Psoas muscle (tissue), 8 donors: ENCODE measurements around the gene SIGLEC10. TPM values are rescaled to one million over a fixed set of nuclear protein-coding genes. Genes with fewer than 3 reads are reported as not detected.
A peak's percentile ranks its signal among the peaks of the same experiment; 100 is the strongest.
"Not testable (repeated sequence)": the region's sequence is repeated elsewhere in the genome, so short reads cannot be mapped to it uniquely, and the experiment has no call there.

Experiments
- ATAC-seq, 4 donors: fragments of 200-7000 bp; cut with Tn5 transposase; one replicate each; pipeline ENCODE4 v1.9.1; 2020; ENCODE audit warnings: moderate library complexity in 3 of 4, mild to moderate bottlenecking in 2 of 4
- DNase-seq, 2 donors: peaks; one replicate each; pipeline ENCODE4 v3.0.0-alpha.2; 2020
- H3K27ac ChIP-seq: fragments of 200-600 bp; one replicate; pipeline ENCODE4 v1.8.0; 2022
- H3K27me3 ChIP-seq, 3 donors: fragments of 200-600 bp in 1 of 3; one replicate each; pipeline versions ENCODE4 v1.6.1 to v1.8.0; 2013 to 2022; ENCODE audit warnings: low read length in 2 of 3, mild to moderate bottlenecking in 2 of 3, moderate library complexity in 1 of 3; ENCODE audit not compliant: insufficient read depth in 3 of 3
- H3K36me3 ChIP-seq, 2 donors: fragments of 200-600 bp in 1 of 2; one replicate each; pipeline versions ENCODE4 v1.6.1 to v1.8.0; 2013 to 2022; ENCODE audit warnings: low read depth in 1 of 2, mild to moderate bottlenecking in 1 of 2, moderate library complexity in 1 of 2; ENCODE audit not compliant: insufficient read depth in 1 of 2
- H3K4me1 ChIP-seq: fragments of 200-600 bp; one replicate; pipeline ENCODE4 v1.8.0; 2022
- H3K4me3 ChIP-seq: fragments of 200-600 bp; one replicate; pipeline ENCODE4 v1.8.0; 2022; ENCODE audit warnings: mild to moderate bottlenecking
- H3K9me3 ChIP-seq: fragments of 200-600 bp; one replicate; pipeline ENCODE4 v1.8.0; 2022
- WGBS, 3 donors: extraction: QIAGEN DNeasy Blood & Tissue Kit; methylation state at CpG; one replicate each; pipeline versions ENCODE4 v1.1.6 to v1.1.7; 2013; 5-methylcytosine and 5-hydroxymethylcytosine counted together
- intact Hi-C, 2 donors: fragments of 100-400 bp; cut with DNase I; formaldehyde crosslinking; loops; one replicate each; pipeline versions ENCODE4 v1.11.0 to v1.14.2; 2022
- polyA plus RNA-seq, 3 donors: library from polyadenylated mRNA; stranded (reverse); fragments of 200-250 nt; gene quantifications; one replicate each; pipeline ENCODE4 v1.2.3, GENCODE V29; 2013
- total RNA-seq, 4 donors: library from RNA; stranded (reverse); fragmentation: NEBNext Ultra II Directional in 2 of 4; extraction: Animal tissue kit (Norgen Biotek cat#: 25700) in 2 of 4; gene quantifications; one replicate each; pipeline versions ENCODE4 v1.2.1 to v1.2.4, GENCODE V29; 2021 to 2023
- TF ChIP-seq, protein P1 (sequence below): fragments of 200-600 bp; IDR thresholded peaks from one replicate; pipeline ENCODE4 v1.8.0; 2022; ENCODE audit warnings: antibody characterized with exemption
- donor health status: healthy with polysubstance abuse.
- donor health status: DM: no; HTN: no; CAD: no; lungs with moderate emphysema.
- donor health status: Bipolar disorder and iron deficiency.
- donor health status: healthy.
- donor health status: DM: yes; HTN: yes; CAD: no.
- donor health status: DM: no; HTN: no; CAD: no.
- donor health status: DM: no; HTN: no; CAD: no.
- donor health status: DM: yes; HTN: yes; CAD: no.

SIGLEC10 gene
- total and polyA plus RNA-seq, 7 donors, result 0.09 to 1.1 (median 0.73) TPM

GRCh38 chr19:51407511-51408131, 9.8 kb downstream of the SIGLEC10 start:
- Histone ChIP-seq H3K36me3 (no peaks in the 10 kb centered on the region), H3K4me3 (no peak overlapping the region), H3K9me3 (peaks cover 4% of the 10 kb centered on the region), H3K27ac (no peak overlapping the region), H3K27me3 (peaks cover 0 to under 1% (median 0%) of the 10 kb centered on the region in 3 donors), H3K4me1 (no peaks in the 10 kb centered on the region)
- no peak for DNase-seq
- no peak for ATAC-seq
- intact Hi-C loops, result no loop called here
- TF ChIP-seq, protein P1, sequence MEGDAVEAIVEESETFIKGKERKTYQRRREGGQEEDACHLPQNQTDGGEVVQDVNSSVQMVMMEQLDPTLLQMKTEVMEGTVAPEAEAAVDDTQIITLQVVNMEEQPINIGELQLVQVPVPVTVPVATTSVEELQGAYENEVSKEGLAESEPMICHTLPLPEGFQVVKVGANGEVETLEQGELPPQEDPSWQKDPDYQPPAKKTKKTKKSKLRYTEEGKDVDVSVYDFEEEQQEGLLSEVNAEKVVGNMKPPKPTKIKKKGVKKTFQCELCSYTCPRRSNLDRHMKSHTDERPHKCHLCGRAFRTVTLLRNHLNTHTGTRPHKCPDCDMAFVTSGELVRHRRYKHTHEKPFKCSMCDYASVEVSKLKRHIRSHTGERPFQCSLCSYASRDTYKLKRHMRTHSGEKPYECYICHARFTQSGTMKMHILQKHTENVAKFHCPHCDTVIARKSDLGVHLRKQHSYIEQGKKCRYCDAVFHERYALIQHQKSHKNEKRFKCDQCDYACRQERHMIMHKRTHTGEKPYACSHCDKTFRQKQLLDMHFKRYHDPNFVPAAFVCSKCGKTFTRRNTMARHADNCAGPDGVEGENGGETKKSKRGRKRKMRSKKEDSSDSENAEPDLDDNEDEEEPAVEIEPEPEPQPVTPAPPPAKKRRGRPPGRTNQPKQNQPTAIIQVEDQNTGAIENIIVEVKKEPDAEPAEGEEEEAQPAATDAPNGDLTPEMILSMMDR, result peak; percentile 23
- 48 to 56% (median 49%) methylated on average over 6 of the region's 6 CpGs for WGBS, 3 donors

DNA sequence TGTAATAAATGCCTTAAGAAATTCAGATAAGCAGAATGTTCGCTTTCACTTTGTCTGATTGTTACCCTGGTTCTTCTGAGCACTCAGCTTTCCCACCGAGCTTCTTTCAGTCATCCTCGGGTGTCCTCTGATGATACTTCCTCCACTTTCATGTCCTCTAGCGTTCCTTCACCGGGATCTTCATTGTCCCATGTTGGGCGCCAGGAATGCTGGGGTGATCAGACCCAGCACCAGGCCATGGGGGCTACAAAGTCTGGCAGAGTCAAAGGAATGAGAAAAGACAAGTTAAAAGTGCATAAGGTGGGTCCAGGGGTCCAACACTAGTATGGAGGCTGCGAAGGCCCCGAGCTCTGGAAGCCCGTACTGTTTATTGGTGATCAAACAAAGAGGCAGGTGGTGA, 15.3 kb downstream of the SIGLEC10 start:
- TF ChIP-seq, protein P1, result no peak
- no peak overlapping the region for H3K27ac ChIP-seq
- intact Hi-C loops, result no loop called here
- no peak overlapping the region for H3K4me3 ChIP-seq
- peaks cover 0 to 3% (median 0%) of the 10 kb centered on the region in 3 donors for H3K27me3 ChIP-seq
- DNase-seq (no peak), ATAC-seq (no peak)
- peaks cover 4% of the 10 kb centered on the region for H3K9me3 ChIP-seq
- WGBS, 3 donors, result 97% methylated on average over 9 of the region's 9 CpGs
- no peaks in the 10 kb centered on the region for H3K36me3 ChIP-seq
- no peaks in the 10 kb centered on the region for H3K4me1 ChIP-seq

GRCh38 chr19:51399936-51400335, 17.5 kb downstream of the SIGLEC10 start:
- H3K4me3 ChIP-seq, DNase-seq, H3K27ac ChIP-seq, intact Hi-C loops, H3K36me3 ChIP-seq, ATAC-seq, H3K4me1 ChIP-seq, H3K9me3 ChIP-seq, H3K27me3 ChIP-seq: not testable (repeated sequence)
- WGBS, 3 donors, result 84 to 90% (median 86%) methylated on average over 7 of the region's 7 CpGs

GRCh38 chr19:51399231-51399630, 18.2 kb downstream of the SIGLEC10 start:
- Histone ChIP-seq H3K27me3 (peaks cover 0 to 3% (median 0%) of the 10 kb centered on the region in 3 donors), H3K27ac (no peak overlapping the region), H3K4me3 (no peak overlapping the region), H3K36me3 (no peaks in the 10 kb centered on the region), H3K4me1 (peaks cover 5% of the 10 kb centered on the region), H3K9me3 (no peaks in the 10 kb centered on the region)
- intact Hi-C loops, result no loop called here
- DNase-seq (no peak), ATAC-seq (no peak)
- TF ChIP-seq, protein P1, result no peak
- WGBS, 3 donors, result 93 to 95% (median 95%) methylated on average over 5 of the region's 5 CpGs

DNA sequence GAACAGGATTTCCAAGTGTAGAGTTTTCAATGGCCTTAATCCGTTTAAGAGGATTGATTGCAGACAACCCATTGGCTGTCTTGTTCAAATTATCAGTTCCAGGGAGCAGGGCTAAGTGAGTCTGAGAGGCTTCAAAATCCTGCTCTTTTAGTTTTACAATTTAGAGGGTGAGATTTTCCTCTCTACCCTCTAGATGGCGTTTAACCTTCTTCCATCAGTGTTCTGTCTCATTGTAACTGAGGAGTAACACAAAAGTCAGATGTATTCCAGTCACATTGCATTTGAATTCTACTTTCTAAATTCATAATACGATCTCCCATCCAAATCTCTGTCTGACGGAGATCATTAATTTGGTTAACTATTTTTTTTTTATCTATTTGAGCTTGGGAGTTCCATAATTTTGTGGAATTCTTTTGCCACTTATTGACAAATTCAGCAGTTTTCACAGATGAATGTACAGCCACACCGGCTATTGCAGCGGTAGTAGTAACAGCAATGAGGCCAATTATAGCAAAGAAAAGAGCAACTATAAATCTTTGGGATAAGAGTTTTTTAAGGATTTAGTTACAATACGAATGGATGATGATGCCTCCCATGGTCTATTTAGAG, 19.2 kb downstream of the SIGLEC10 start:
- ATAC-seq (no peak), DNase-seq (no peak)
- TF ChIP-seq, protein P1, result peak; percentile 33
- peaks cover 8% of the 10 kb centered on the region for H3K4me1 ChIP-seq
- H3K9me3 ChIP-seq, result no peaks in the 10 kb centered on the region
- no peak overlapping the region for H3K27ac ChIP-seq
- intact Hi-C loops, result no loop called here
- H3K4me3 ChIP-seq, result no peak overlapping the region
- WGBS, 3 donors, result 43 to 50% (median 44%) methylated on average over 7 of the region's 7 CpGs
- H3K27me3 ChIP-seq, result peaks cover 0 to 3% (median 0%) of the 10 kb centered on the region in 3 donors
- no peaks in the 10 kb centered on the region for H3K36me3 ChIP-seq

- H3K27ac ChIP-seq, ATAC-seq, H3K4me1 ChIP-seq, intact Hi-C loops, DNase-seq, H3K27me3 ChIP-seq, H3K9me3 ChIP-seq, H3K36me3 ChIP-seq, H3K4me3 ChIP-seq: not testable (repeated sequence)
- 50 to 57% (median 53%) methylated on average over 9 of the region's 9 CpGs for WGBS, 3 donors
Measured at GRCh38 chr19:51397453-51397852, 20.0 kb downstream of the SIGLEC10 start.
